GM12878 (cell line): ENCODE results near the gene ART1. TPM values are rescaled to one million over a fixed set of nuclear protein-coding genes. Genes with fewer than 3 reads are reported as not detected.
A peak's percentile ranks its signal among the peaks of the same experiment; 100 is the strongest.

ENCODE experiments used
- ATAC-seq: fragments of 200-7000 bp; cut with Tn5 transposase; 3 replicates; pipeline ENCODE4 v1.9.1; 2020; ENCODE audit warnings: mild to moderate bottlenecking, moderate library complexity
- BruUV-seq: library from RNA; stranded (reverse); fragments of 400-500 nt; replicated peaks from 2 replicates; lab custom pipeline; 2021; lab: Mats Ljungman, UMichigan
- CTCF ChIA-PET: fragments of 300-600 bp; sonication (Branson Sonifier 250); formaldehyde crosslinking; extraction: SDS; loops from one replicate; lab custom pipeline; 2021; ENCODE audit warnings: inconsistent platforms; lab: Yijun Ruan, JAX
- POLR2A ChIA-PET: fragments of 350-600 bp; formaldehyde crosslinking; extraction: SDS; loops from one replicate; lab custom pipeline; 2021; ENCODE audit warnings: inconsistent platforms; lab: Charles Lee
- RAD21 ChIA-PET: fragments of 300-600 bp; sonication (Branson Sonifier 250); formaldehyde crosslinking; loops from one replicate; lab custom pipeline; 2023; ENCODE audit warnings: antibody characterized with exemption; ENCODE audit not compliant: unreplicated experiment; lab: Charles Lee
- SMC1A ChIA-PET: fragments of 300-600 bp; sonication (Branson Sonifier 250); formaldehyde crosslinking; loops from one replicate; lab custom pipeline; 2023; ENCODE audit not compliant: unreplicated experiment, uncharacterized antibody; lab: Charles Lee
- DNase-seq: peaks from one replicate; pipeline ENCODE4 v3.0.0-alpha.2; 2011; ENCODE audit warnings: low read depth, low spot score
- FAIRE-seq: peaks from 3 replicates; lab custom pipeline; 2011; peaks lifted over from hg19 to GRCh38; lab: Jason Lieb, UNC
- H2AFZ ChIP-seq: 2 replicates; pipeline ENCODE4 v1.6.0; 2011; ENCODE audit warnings: low read depth, low read length, control low read depth; ENCODE audit not compliant: control insufficient read depth
- H3K27ac ChIP-seq: 2 replicates; pipeline ENCODE4 v1.5.1; 2011; ENCODE audit warnings: control low read depth; ENCODE audit not compliant: control insufficient read depth, insufficient read depth
- H3K27me3 ChIP-seq, 2 experiments: replicated peaks in 1 of 2; 2 replicates each; pipeline versions ENCODE4 v1.6.0 to v1.6.1; 2011; ENCODE audit warnings: low read length in 1 of 2; ENCODE audit not compliant: control insufficient read depth in 2 of 2, insufficient read depth in 2 of 2
- H3K36me3 ChIP-seq, 2 experiments: 2 replicates each; pipeline ENCODE4 v1.5.1; 2011; ENCODE audit warnings: low read length in 1 of 2; ENCODE audit not compliant: control insufficient read depth in 2 of 2, insufficient read depth in 2 of 2
- H3K4me1 ChIP-seq: 2 replicates; pipeline ENCODE4 v1.6.1; 2011; ENCODE audit warnings: mild to moderate bottlenecking, low read length, moderate library complexity, mixed read lengths; ENCODE audit not compliant: control insufficient read depth, insufficient read depth
- H3K4me2 ChIP-seq: 2 replicates; pipeline ENCODE4 v1.6.0; 2011; ENCODE audit warnings: control low read depth; ENCODE audit not compliant: control insufficient read depth, insufficient read depth
- H3K4me3 ChIP-seq: fragments of 200-600 bp; sonication (generic); 2 replicates; pipeline ENCODE4 v1.5.1; 2016
- H3K79me2 ChIP-seq: 2 replicates; pipeline ENCODE4 v1.6.0; 2011; ENCODE audit warnings: low read length; ENCODE audit not compliant: control insufficient read depth, insufficient read depth
- H3K9ac ChIP-seq: 2 replicates; pipeline ENCODE4 v1.8.0; 2011; ENCODE audit warnings: low read length, control low read depth, mixed read lengths; ENCODE audit not compliant: control insufficient read depth, insufficient read depth
- H3K9me3 ChIP-seq: replicated peaks from 3 replicates; pipeline ENCODE4 v1.5.1; 2011; ENCODE audit warnings: mild to moderate bottlenecking, low read length; ENCODE audit not compliant: control insufficient read depth, insufficient read depth
- H4K20me1 ChIP-seq: 2 replicates; pipeline ENCODE4 v1.6.0; 2011; ENCODE audit not compliant: control insufficient read depth, insufficient read depth
- ATF2 ChIP-seq: IDR thresholded peaks from 2 replicates; pipeline ENCODE4 v1.6.1; 2012; ENCODE audit warnings: low read length, inconsistent platforms
- BCL11A ChIP-seq: IDR thresholded peaks from 2 replicates; pipeline ENCODE4 v1.6.1; 2011; ENCODE audit warnings: low read depth, low read length
- BHLHE40 ChIP-seq, 2 experiments: fragments of 450-650 bp in 1 of 2; IDR thresholded peaks; 2 replicates each; pipeline ENCODE4 v1.6.1; 2011 to 2017; ENCODE audit warnings: low read depth in 2 of 2, borderline replicate concordance in 1 of 2, improper control_type of control experiment in 1 of 2, low read length in 1 of 2, mild to moderate bottlenecking in 1 of 2
- CEBPB ChIP-seq, 2 experiments: fragments of 150-350 bp in 1 of 2; IDR thresholded peaks; 2 replicates each; pipeline ENCODE4 v1.6.1; 2012 to 2014; ENCODE audit warnings: low read depth in 2 of 2, low read length in 2 of 2, borderline replicate concordance in 1 of 2, inconsistent platforms in 1 of 2
- EZH2 ChIP-seq: IDR thresholded peaks from 2 replicates; pipeline ENCODE4 v1.6.1; 2012; ENCODE audit warnings: low read depth, mild to moderate bottlenecking, control low read depth, inconsistent platforms, low read length, borderline replicate concordance; ENCODE audit not compliant: control insufficient read depth
- IRF5 ChIP-seq: fragments of 450-650 bp; IDR thresholded peaks from 2 replicates; pipeline ENCODE4 v1.6.1; 2017; ENCODE audit warnings: borderline replicate concordance
- MXI1 ChIP-seq: fragments of 150-350 bp; IDR thresholded peaks from 2 replicates; pipeline ENCODE4 v1.6.1; 2011; ENCODE audit warnings: low read depth, mild to moderate bottlenecking, inconsistent platforms, low read length, improper control_type of control experiment
- PAX8 ChIP-seq: fragments of 450-650 bp; IDR thresholded peaks from 2 replicates; pipeline ENCODE4 v1.6.1; 2017; ENCODE audit warnings: mild to moderate bottlenecking, moderate library complexity
- RCOR1 ChIP-seq: conservative IDR thresholded peaks from 2 replicates; pipeline ENCODE4 v1.6.1; 2012; ENCODE audit warnings: low read depth, low read length, improper control_type of control experiment
- RELB ChIP-seq: fragments of 450-650 bp; IDR thresholded peaks from 2 replicates; pipeline ENCODE4 v1.6.1; 2017; ENCODE audit warnings: low read depth, mild to moderate bottlenecking, moderate library complexity
- RUNX3 ChIP-seq: IDR thresholded peaks from 2 replicates; pipeline ENCODE4 v1.6.1; 2012; ENCODE audit warnings: low read length, inconsistent platforms
- SRF ChIP-seq, 2 experiments: IDR thresholded peaks; 2 replicates each; pipeline ENCODE4 v1.6.1; 2011; ENCODE audit warnings: low read depth in 2 of 2, low read length in 2 of 2, mild to moderate bottlenecking in 1 of 2, moderate library complexity in 1 of 2
- STAT1 ChIP-seq: fragments of 450-650 bp; conservative IDR thresholded peaks from 2 replicates; pipeline ENCODE4 v1.6.1; 2014; ENCODE audit warnings: antibody characterized with exemption, mild to moderate bottlenecking
- WGBS: methylation state at CpG from one replicate; pipeline ENCODE4 v1.1.6; 2016; ENCODE audit warnings: low lambda C conversion rate; ENCODE audit not compliant: insufficient replicate concordance, insufficient coverage; ENCODE audit errors: missing lambda C conversion rate; 5-methylcytosine and 5-hydroxymethylcytosine counted together
- in situ Hi-C: fragments of 300-500 bp; cut with MboI; formaldehyde crosslinking; loops from 9 replicates; pipeline ENCODE4 v1.14.3; 2018; ENCODE audit warnings: mixed read lengths
- intact Hi-C: fragments of 100-400 bp; cut with micrococcal nuclease; formaldehyde crosslinking; loops from one replicate; pipeline ENCODE4 v1.14.2; 2022; ENCODE audit not compliant: unreplicated experiment
- polyA plus RNA-seq, 11 experiments: library from polyadenylated mRNA; depleted of rRNA in 4 of 11; unstranded in 6 of 11; stranded (reverse) in 5 of 11; fragments of >200 nt; fragmentation: Nextera tagmentation in 4 of 11; fragmentation: Illumina TruSeq in 1 of 11; extraction: Ambion mirVana in 4 of 11; extraction: Trizol in 1 of 11; gene quantifications; 1 replicate in 1 of 11; 2 replicates in 10 of 11; pipeline versions ENCODE4 v1.2.1 to v1.2.3, GENCODE V29; 2011 to 2016; ENCODE audit warnings: inconsistent platforms in 2 of 11, missing spikeins in 2 of 11, low read depth in 1 of 11
- total RNA-seq, 4 experiments: library from RNA; depleted of rRNA in 3 of 4; stranded (reverse); fragments of >200 nt in 3 of 4; fragmentation: Illumina TruSeq in 1 of 4; extraction: Trizol in 1 of 4; gene quantifications; 2 replicates each; pipeline versions ENCODE4 v1.2.1 to v1.2.3, GENCODE V29; 2013 to 2021

The ART1 gene
- total and polyA plus RNA-seq, 10 of the 15 experiments (the other 5 are each of a cell fraction or from before 2014, with no cell fraction given): not detected

- DNase-seq: peak; percentile 31
- Histone ChIP-seq H3K27me3 (no peaks in the 10 kb centered on the region), H3K4me2 (peak overlapping the region; percentile 44; the same call in 1 of the 2 replicates), H3K9me3 (no peaks in the 10 kb centered on the region; the same call in 2 of the 3 replicates), H3K79me2 (no peaks in the 10 kb centered on the region), H3K4me3 (no peak overlapping the region), H3K27ac (no peak overlapping the region), H3K36me3 (no peaks in the 10 kb centered on the region), H4K20me1 (no peaks in the 10 kb centered on the region), H3K4me1 (peaks cover 10% of the 10 kb centered on the region), H3K9ac (no peak overlapping the region), H2AFZ (peak overlapping the region; percentile 69)
- SMC1A ChIA-PET: interaction anchor here (1.5 kb wide), 1 partner anchor 59 kb away, joined by 3 read pairs; no protein-coding TSS in a partner anchor
- in situ Hi-C loops: no loop called here
- POLR2A ChIA-PET: no interaction called here
- no TSS peak for BruUV-seq
- intact Hi-C loops: no loop called here
- RAD21 ChIA-PET: interaction anchor here (1.2 kb wide), 1 partner anchor 138 kb away, joined by 4 read pairs; no protein-coding TSS in a partner anchor
- CTCF ChIA-PET: interaction anchor here (0.9 to 1.3 kb wide), 3 partner anchors 159 to 194 kb away, joined by 3 to 4 read pairs (median 3); partner anchors contain the start of gene PGAP2
- TF ChIP-seq ATF2: no peak
- TF ChIP-seq BHLHE40 (IDR thresholded peaks at IDR 0.05; ENCODE audit: borderline replicate concordance in 1 of 2, low read depth in 2 of 2, low read length in 1 of 2): peak; percentile 48 to 71
- TF ChIP-seq MXI1: peak; percentile 41; the same call in 1 of the 2 replicates
- TF ChIP-seq SRF (IDR thresholded peaks at IDR 0.05; ENCODE audit: low read depth in 2 of 2, low read length in 2 of 2): no peak
- TF ChIP-seq IRF5: no peak
- TF ChIP-seq RELB: 0 out of 2 replicates have a peak, but pooled peaks have one; percentile 17
- TF ChIP-seq CEBPB (IDR thresholded peaks at IDR 0.05; ENCODE audit: borderline replicate concordance in 1 of 2, low read depth in 2 of 2, low read length in 2 of 2): no peak
- TF ChIP-seq BCL11A: no peak
- TF ChIP-seq RCOR1: no peak
- no peak for TF ChIP-seq EZH2
- TF ChIP-seq STAT1: no peak
- TF ChIP-seq PAX8: no peak
- TF ChIP-seq RUNX3: peak; percentile 76
- no peak for FAIRE-seq
- 3% methylated on average over 5 of the region's 5 CpGs for WGBS
- ATAC-seq: peak; percentile 95
Measured at GRCh38 chr11:3614742-3615171, 30.2 kb upstream of the ART1 start.
